Measurements from ENCODE around the gene C1orf105.
A peak's percentile ranks its signal among the peaks of the same experiment; 100 is the strongest.

C1orf105 gene

GRCh38 chr1:172446547-172446946 lies 26.1 kb downstream of the C1orf105 start:
- H3K4me3 ChIP-seq (ENCODE audit: low read depth, low read length): no peak overlapping the region
- TF ChIP-seq CTCF (IDR thresholded peaks at IDR 0.05; ENCODE audit: insufficient read depth, low read length, missing control alignments): no peak
- ChIA-PET CTCF (interaction anchor here (0.6 to 6.5 kb wide), 3 partner anchors 20 to 645 kb away, joined by 3 to 77 read pairs (median 4); no protein-coding TSS in a partner anchor), POLR2A (no interaction called here)
- DNase-seq (ENCODE audit: low read depth, low spot score): no peak

- ChIA-PET POLR2A (no interaction called here), CTCF (interaction anchor here (5.2 kb wide), 1 partner anchor 272 kb away, joined by 62 read pairs; no protein-coding TSS in a partner anchor)
These were observed 27.2 kb downstream of the C1orf105 start for GRCh38 chr1:172447641-172448040.

GRCh38 chr1:172448995-172449584 lies 28.6 kb downstream of the C1orf105 start:
- no peak overlapping the region for H3K4me3 ChIP-seq (ENCODE audit: low read depth, low read length)
- ChIA-PET CTCF (interaction anchor here (1.0 to 5.2 kb wide), 6 partner anchors 8 to 447 kb away, joined by 3 to 62 read pairs (median 4); no protein-coding TSS in a partner anchor), POLR2A (no interaction called here)
- no peak for TF ChIP-seq CTCF (IDR thresholded peaks at IDR 0.05; ENCODE audit: insufficient read depth, low read length, missing control alignments)
- no peak for DNase-seq (ENCODE audit: low read depth, low spot score)

More at GRCh38 chr1:172447641-172448040, 27.2 kb downstream of the C1orf105 start:
- no peak overlapping the region for H3K4me3 ChIP-seq (ENCODE audit: low read depth, low read length)
- TF ChIP-seq CTCF (IDR thresholded peaks at IDR 0.05; ENCODE audit: insufficient read depth, low read length, missing control alignments): no peak
- no peak for DNase-seq (ENCODE audit: low read depth, low spot score)

GRCh38 chr1:172449585-172450523 lies 29.4 kb downstream of the C1orf105 start:
- TF ChIP-seq CTCF (IDR thresholded peaks at IDR 0.05; ENCODE audit: insufficient read depth, low read length, missing control alignments): peak; percentile 70
- no peak for DNase-seq (ENCODE audit: low read depth, low spot score)
- H3K4me3 ChIP-seq (ENCODE audit: low read depth, low read length): no peak overlapping the region
- ChIA-PET CTCF (interaction anchor here (0.6 to 5.2 kb wide), 18 partner anchors 9 to 810 kb away, joined by 3 to 62 read pairs (median 4); partner anchors contain the start of gene C1orf105), POLR2A (no interaction called here)

- CTCF ChIA-PET: interaction anchor here (0.6 to 5.2 kb wide), 16 partner anchors 10 to 810 kb away, joined by 3 to 62 read pairs (median 4); partner anchors contain the start of gene C1orf105
- no peak overlapping the region for H3K4me3 ChIP-seq (ENCODE audit: low read depth, low read length)
- POLR2A ChIA-PET: no interaction called here
- no peak for DNase-seq (ENCODE audit: low read depth, low spot score)
- no peak for TF ChIP-seq CTCF (IDR thresholded peaks at IDR 0.05; ENCODE audit: insufficient read depth, low read length, missing control alignments)
These were observed 30.0 kb downstream of the C1orf105 start for GRCh38 chr1:172450524-172450885.

- no peak for TF ChIP-seq CTCF (IDR thresholded peaks at IDR 0.05; ENCODE audit: insufficient read depth, low read length, missing control alignments)
- no peak overlapping the region for H3K4me3 ChIP-seq (ENCODE audit: low read depth, low read length)
- CTCF ChIA-PET: interaction anchor here (1.1 to 5.2 kb wide), 15 partner anchors 9 to 449 kb away, joined by 3 to 62 read pairs (median 4); no protein-coding TSS in a partner anchor
- DNase-seq (ENCODE audit: low read depth, low spot score): no peak
- POLR2A ChIA-PET: no interaction called here
These were observed 30.5 kb downstream of the C1orf105 start for GRCh38 chr1:172451002-172451443.

Measured in AG04449 (cell line).